HL-60 (cell line): ENCODE data around the gene RNF144A.

ENCODE experiments used
- DNase-seq, 2 experiments: peaks; one replicate each; pipeline ENCODE4 v3.0.0-alpha.2; 2010 to 2020; ENCODE audit warnings: low read depth in 1 of 2, low spot score in 1 of 2
- H3K27ac ChIP-seq: fragments of 250-450 bp; sonication (Bioruptor Pico); replicated peaks from 2 replicates; pipeline ENCODE4 v1.5.1; 2020; ENCODE audit warnings: mild to moderate bottlenecking, moderate library complexity
- H3K27me3 ChIP-seq: fragments of 250-450 bp; sonication (Bioruptor Pico); 2 replicates; pipeline ENCODE4 v1.5.1; 2021; ENCODE audit warnings: mild to moderate bottlenecking, moderate library complexity; ENCODE audit not compliant: insufficient read depth, poor library complexity, severe bottlenecking
- H3K4me3 ChIP-seq: replicated peaks from 2 replicates; pipeline ENCODE4 v1.5.1; 2011; ENCODE audit warnings: mild to moderate bottlenecking, control low read depth, low read length; ENCODE audit not compliant: insufficient read depth
- GABPA ChIP-seq: IDR thresholded peaks from 2 replicates; pipeline ENCODE4 v1.6.1; 2012; ENCODE audit warnings: low read depth
- POLR2AphosphoS5 ChIP-seq: IDR thresholded peaks from 2 replicates; pipeline ENCODE4 v1.6.1; 2012; ENCODE audit warnings: low read depth
- SPI1 ChIP-seq: IDR thresholded peaks from 2 replicates; pipeline ENCODE4 v1.6.1; 2012; ENCODE audit warnings: low read depth, mild to moderate bottlenecking, borderline replicate concordance
- TF ChIP-seq, protein P1 (sequence below): IDR thresholded peaks from one replicate; pipeline ENCODE4 v1.5.1; 2011; ENCODE audit warnings: low read length, control low read depth, inconsistent platforms; ENCODE audit not compliant: insufficient read depth
- TF ChIP-seq, protein P2 (sequence below): IDR thresholded peaks from 2 replicates; pipeline ENCODE4 v1.6.1; 2012; ENCODE audit warnings: low read depth; ENCODE audit not compliant: insufficient replicate concordance

The RNF144A gene

DNA sequence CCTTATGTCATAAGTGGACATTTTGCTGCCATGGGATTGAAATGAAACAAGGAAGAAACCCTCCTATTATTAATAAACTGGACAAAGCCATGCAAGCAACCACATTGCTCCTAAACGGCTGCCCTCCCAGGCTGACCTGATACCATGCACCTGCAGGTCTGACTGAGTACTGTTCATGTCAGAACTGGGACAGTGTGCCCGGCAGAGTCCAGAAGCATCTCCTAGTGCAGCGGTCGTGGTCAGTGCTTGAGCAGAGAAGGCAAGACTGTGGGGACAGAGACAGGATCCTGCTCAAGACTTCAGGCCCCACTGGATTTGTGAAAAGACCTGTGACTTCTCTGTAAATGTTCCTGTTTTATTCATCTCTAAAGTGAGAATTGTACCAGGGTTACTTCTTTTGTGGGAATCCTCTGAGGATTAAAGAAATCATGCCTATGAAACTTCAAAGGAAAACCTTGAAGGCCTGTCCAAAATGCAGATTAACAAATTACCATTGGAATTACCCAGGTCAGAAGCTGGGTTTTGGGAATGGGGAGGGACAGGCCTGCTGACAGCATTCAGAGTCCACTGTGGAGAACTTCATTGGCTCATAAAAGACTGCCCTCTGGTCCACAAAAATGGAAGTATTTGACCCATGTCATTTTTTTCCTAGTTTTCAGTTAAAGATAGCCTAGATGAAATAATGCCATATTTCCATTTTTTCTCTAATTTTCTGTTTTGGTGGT is 13.9 kb downstream of the RNF144A start:
- H3K4me3 ChIP-seq: no peak overlapping the region
- no peak for DNase-seq
- H3K27ac ChIP-seq: no peak overlapping the region
- no peaks in the 10 kb centered on the region for H3K27me3 ChIP-seq
- no peak for TF ChIP-seq POLR2AphosphoS5
- TF ChIP-seq, protein P1, sequence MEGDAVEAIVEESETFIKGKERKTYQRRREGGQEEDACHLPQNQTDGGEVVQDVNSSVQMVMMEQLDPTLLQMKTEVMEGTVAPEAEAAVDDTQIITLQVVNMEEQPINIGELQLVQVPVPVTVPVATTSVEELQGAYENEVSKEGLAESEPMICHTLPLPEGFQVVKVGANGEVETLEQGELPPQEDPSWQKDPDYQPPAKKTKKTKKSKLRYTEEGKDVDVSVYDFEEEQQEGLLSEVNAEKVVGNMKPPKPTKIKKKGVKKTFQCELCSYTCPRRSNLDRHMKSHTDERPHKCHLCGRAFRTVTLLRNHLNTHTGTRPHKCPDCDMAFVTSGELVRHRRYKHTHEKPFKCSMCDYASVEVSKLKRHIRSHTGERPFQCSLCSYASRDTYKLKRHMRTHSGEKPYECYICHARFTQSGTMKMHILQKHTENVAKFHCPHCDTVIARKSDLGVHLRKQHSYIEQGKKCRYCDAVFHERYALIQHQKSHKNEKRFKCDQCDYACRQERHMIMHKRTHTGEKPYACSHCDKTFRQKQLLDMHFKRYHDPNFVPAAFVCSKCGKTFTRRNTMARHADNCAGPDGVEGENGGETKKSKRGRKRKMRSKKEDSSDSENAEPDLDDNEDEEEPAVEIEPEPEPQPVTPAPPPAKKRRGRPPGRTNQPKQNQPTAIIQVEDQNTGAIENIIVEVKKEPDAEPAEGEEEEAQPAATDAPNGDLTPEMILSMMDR: no peak
- TF ChIP-seq GABPA: no peak
- TF ChIP-seq, protein P2, sequence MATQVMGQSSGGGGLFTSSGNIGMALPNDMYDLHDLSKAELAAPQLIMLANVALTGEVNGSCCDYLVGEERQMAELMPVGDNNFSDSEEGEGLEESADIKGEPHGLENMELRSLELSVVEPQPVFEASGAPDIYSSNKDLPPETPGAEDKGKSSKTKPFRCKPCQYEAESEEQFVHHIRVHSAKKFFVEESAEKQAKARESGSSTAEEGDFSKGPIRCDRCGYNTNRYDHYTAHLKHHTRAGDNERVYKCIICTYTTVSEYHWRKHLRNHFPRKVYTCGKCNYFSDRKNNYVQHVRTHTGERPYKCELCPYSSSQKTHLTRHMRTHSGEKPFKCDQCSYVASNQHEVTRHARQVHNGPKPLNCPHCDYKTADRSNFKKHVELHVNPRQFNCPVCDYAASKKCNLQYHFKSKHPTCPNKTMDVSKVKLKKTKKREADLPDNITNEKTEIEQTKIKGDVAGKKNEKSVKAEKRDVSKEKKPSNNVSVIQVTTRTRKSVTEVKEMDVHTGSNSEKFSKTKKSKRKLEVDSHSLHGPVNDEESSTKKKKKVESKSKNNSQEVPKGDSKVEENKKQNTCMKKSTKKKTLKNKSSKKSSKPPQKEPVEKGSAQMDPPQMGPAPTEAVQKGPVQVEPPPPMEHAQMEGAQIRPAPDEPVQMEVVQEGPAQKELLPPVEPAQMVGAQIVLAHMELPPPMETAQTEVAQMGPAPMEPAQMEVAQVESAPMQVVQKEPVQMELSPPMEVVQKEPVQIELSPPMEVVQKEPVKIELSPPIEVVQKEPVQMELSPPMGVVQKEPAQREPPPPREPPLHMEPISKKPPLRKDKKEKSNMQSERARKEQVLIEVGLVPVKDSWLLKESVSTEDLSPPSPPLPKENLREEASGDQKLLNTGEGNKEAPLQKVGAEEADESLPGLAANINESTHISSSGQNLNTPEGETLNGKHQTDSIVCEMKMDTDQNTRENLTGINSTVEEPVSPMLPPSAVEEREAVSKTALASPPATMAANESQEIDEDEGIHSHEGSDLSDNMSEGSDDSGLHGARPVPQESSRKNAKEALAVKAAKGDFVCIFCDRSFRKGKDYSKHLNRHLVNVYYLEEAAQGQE: no peak
- TF ChIP-seq SPI1: no peak

DNA sequence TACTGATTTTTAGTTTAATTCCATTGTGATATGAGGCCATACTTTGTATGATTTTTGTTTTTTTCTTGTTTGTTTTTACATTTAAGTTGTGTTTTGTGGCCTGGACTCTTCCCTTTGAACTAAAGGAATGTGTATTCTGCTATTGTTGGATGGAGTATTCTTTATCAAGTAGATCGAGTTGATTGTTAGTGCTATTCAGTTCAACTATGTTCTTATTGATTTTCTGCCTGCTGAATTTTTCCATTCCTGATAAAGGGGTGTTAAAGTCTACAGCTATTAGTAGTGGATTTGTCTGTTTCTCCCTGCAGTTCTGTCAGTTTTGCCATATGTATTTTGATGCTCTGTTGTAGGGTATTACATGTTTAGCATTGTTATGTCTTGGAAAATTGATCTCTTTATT is 14.5 kb downstream of the RNF144A start:
- Histone ChIP-seq H3K27ac (no peak overlapping the region), H3K4me3 (no peak overlapping the region), H3K27me3 (no peaks in the 10 kb centered on the region)
- DNase-seq: no peak
- TF ChIP-seq, protein P1: no peak
- no peak for TF ChIP-seq SPI1
- TF ChIP-seq, protein P2: no peak
- no peak for TF ChIP-seq POLR2AphosphoS5
- no peak for TF ChIP-seq GABPA

DNA sequence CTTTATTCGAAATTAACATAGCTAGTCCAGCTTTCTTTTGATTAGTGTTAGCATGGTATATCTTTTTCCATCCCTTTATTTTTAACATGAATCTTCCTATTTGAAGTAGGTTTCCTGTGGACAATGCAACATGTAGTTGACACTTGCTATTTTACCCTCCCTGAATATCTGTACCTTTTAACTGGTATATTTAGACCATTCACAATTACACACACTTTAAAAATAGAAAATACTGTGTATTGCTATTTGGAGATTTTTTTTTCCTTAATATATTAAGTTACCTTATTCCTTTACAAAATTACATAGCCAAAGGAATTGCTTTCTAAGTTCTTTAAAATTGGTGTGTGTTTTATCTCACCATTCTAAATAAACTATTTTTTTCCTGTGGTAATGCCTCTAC is 15.0 kb downstream of the RNF144A start:
- no peak overlapping the region for H3K27ac ChIP-seq
- H3K4me3 ChIP-seq: no peak overlapping the region
- no peaks in the 10 kb centered on the region for H3K27me3 ChIP-seq
- TF ChIP-seq, protein P1: no peak
- no peak for TF ChIP-seq GABPA
- TF ChIP-seq, protein P2: no peak
- TF ChIP-seq POLR2AphosphoS5: no peak
- no peak for TF ChIP-seq SPI1
- DNase-seq: no peak
